Germinal center (tissue), 1 donor: ENCODE results near the gene DPEP2.
"Not testable (repeated sequence)": the region's sequence is repeated elsewhere in the genome, so short reads cannot be mapped to it uniquely, and the experiment has no call there.

Experiments used
- DNase-seq: peaks from one replicate; pipeline ENCODE4 v3.0.0; 2012; ENCODE audit warnings: mixed read lengths, low spot score

Gene DPEP2

GRCh38 chr16:67976205-67976604, 23.1 kb downstream of the DPEP2 start:
- DNase-seq = no peak

- no peak for DNase-seq
These were observed 23.8 kb downstream of the DPEP2 start for GRCh38 chr16:67975321-67976105.

GRCh38 chr16:67972285-67972684, 27.0 kb downstream of the DPEP2 start:
- not testable (repeated sequence) for DNase-seq

- DNase-seq = no peak
These were observed 28.2 kb downstream of the DPEP2 start for GRCh38 chr16:67971111-67971510.

GRCh38 chr16:67969254-67970039, 29.8 kb downstream of the DPEP2 start:
- DNase-seq = peak; percentile 29

- peak; percentile 92 for DNase-seq
These were observed 30.7 kb downstream of the DPEP2 start, which contains the start of gene SLC12A4 for GRCh38 chr16:67968400-67969253. TSS of gene SLC12A4 (minus strand) at chr16:67968637. CDS start at chr16:67968553, 84 bp downstream.

GRCh38 chr16:67967958-67968399, 31.3 kb downstream of the DPEP2 start:
- peak; percentile 59 for DNase-seq

DNA sequence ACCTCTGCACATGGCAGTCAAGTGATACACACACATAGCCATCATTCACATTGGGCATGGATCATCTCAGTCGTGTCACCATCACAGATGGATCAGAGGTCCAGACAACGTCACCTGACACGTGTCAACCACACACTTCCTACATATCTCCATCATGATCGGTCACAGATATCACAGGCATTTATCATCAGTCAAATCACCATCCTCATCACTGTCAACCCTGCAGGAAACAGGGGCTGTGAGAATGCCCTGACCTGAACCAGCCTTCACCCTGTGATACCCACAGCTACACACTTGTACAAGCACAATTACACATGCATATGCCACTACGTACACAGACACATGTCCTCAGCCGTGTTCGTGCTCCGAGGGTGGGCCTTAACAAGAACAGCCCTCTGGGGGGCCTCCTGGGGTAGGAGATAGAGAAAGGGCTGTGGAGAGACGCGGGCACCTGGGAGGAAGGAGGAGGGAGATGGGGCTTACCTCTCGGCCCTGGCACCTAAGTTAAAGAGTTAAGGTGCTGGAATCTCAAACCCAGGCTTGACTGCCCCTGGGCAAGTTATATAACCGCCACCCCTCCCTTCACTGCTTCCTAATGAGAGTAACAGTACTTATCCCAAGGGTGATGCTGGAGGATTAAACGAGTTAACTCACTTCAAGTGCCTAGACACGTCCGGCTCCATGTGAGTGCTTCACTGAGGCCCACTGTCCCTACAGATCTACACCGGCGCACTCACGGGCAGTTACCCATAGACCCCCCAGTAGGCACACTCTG, 31.9 kb downstream of the DPEP2 start:
- DNase-seq = peak; percentile 47

DNA sequence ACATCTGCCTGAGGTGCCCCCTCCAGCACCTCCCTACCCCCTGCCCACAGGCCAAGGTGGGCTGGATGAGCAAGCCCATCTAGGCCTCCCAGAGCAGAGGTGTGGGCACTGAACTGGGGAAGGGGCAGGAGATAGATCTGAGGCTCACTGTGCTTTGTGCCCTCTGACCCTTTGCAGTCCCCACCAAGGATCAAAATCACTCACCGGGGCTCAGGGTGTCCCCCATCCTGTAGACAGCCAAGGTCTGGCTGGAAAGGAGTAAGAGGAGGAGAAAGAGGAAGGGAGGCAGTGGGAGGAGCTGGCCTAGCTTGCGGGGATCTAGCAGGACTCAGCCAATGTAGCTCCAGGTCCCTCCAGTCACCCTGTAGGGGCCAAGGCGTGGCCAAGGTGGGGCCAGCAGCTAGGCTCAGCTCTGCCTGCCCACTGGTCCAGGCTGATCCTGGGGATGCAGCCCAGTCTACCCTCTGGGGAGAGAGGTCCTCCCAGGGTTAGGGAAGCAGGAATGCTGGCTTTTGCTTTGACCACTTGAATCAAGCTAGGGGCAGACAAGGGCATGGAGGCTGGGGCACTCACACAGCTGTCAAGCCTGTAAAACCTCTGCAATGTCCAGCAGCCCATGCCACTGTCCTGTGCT, 32.6 kb downstream of the DPEP2 start:
- no peak for DNase-seq

DNA sequence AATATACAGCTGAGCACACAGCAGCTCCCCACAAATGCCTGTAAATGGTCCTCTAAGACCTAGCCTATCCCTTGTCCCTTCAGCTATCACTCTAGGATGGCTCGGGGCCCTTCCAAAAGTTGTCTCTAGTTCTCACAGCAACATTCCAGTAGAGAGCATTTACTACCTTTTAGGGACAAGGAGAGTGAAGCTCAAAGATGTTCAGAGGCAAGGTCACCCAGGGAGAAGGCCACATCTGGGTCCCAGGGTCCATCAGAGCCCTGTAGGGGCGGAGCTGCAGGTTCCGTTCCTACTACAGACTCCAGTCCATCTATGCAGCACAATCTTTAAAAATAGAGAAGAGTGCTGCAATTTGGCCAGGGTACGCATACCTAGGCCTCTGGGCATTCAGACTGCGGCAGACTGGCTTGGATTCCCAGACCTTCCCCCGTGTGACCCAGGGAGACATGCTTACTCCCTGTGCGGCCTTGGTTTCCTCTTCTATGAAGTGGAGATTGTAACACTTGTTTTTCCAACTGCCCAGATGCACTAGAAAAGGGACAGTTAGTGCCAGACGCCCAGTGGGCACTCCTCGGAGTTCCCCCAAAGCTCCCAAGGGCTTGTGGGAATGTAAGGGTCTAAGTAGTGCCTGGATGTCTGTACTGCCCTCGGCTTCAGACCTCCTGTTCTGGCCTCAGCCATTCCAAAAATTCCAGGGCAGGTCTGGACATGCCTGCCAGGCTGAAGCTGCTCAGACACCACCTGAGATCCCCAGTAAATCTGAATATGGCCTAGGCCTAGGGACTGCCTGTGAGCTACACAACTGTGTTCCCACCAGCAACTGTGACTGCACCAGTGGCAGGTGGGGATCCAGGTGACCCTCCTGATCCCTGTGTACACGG, 33.4 kb downstream of the DPEP2 start:
- DNase-seq = no peak

DNA sequence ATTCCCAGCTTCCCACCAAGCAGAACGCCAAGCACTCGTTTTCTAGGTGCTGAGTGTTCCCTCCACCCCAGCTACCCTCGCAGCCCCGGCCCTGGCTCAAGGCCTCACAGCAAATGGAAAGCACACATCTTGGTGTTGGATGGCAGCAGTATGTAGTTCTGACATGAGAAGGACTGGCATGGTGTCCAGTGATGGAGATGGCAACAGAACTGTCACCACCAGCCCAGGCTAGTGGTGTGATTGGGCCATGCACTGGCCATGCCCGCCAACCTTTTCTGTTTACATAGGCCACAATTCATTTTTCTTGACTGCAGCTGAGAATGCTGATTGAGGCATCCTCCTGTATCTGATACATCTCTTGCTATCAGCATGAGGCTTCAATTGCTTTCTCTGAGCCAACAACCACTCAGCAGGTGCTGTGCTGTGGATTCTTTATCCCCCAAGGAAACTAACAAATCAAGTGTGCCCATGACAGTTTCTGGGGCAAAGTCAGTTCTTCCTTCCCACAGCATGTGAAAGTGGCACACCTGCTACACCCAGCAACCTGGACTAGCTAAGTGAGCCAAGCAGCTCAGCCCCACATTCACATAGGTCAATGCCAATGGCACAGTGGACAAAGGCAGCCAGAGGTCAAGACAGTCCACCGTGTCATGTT, 34.7 kb downstream of the DPEP2 start:
- DNase-seq = no peak

DNA sequence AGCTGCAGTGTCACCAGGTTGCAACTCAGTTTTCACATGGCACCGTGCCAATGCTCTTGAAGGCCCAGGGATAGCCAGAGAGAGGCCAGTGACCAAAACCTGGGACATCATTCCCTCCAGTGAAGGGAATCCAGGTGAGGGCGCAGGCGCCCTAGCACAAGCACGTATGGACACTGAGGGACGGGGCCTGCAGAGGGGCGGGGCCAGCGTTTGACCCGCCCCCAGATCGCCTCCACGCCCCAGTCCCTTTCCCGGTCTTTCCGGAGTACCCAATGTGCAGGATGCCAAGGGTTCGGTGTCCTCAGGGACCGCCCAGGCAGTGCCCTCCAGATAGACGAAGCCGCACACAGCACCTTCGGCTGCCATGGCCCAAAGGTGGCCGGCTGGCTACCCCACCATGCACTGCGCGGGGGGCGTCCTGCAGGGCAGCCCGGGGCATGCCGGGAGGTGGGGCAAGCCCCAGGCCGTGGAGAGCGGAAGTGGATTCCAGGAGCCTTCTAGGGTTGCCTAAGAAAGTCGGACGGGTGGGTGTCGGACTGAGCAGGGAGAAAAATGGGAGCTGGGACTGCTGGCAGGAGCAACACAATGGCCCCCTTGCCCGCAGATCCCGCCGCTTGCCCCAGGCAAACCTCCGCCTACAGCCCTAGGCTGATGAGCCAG, 35.5 kb downstream of the DPEP2 start:
- DNase-seq = no peak

GRCh38 chr16:67963292-67963661, 36.0 kb downstream of the DPEP2 start:
- no peak for DNase-seq

- no peak for DNase-seq
These were observed 37.1 kb downstream of the DPEP2 start for GRCh38 chr16:67962135-67962534.

GRCh38 chr16:67961551-67961957, 37.7 kb downstream of the DPEP2 start:
- no peak for DNase-seq

DNA sequence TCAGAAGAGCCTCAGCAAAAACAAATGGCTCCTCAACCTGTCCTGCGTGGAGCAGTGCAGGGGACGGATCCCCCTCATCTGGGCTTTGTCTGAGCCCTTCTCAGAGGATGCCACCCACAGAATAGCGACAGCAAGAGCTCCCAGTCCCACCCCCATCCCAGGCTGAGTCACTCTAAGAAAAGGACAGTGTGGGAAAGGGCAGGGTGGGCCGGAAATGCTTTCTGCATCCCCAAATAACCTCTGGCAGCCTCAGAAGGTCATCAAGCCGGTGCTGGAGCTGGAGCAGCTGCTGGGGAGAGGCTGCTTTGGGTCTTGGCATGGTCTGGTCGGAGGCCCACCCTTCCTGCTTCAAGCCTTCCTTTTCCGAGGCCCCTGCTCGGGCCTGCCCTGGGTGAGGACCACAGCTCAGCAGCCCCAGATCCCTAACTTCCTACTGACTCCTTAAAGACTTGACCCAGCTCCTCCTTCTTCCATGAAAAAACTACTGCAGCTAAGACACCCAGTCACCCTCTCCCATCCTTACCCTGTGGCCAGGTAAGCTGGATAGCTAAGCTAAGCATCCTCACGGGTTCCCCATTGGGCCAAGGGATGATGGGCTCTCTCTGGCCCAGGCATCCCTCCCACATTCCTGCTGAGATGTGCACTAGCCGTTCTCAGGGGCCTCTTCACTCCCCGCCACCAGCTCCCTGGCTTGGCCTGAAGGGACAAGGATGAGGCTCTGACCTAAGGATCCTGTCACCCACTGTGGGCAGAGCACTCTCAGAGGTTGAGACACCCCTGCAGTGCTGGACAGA, 39.6 kb downstream of the DPEP2 start:
- DNase-seq = no peak

GRCh38 chr16:67957622-67958021, 41.7 kb downstream of the DPEP2 start:
- DNase-seq = no peak
